NCI-H1105 (cell line): ENCODE measurements around the gene ABCB6.

Experiments used
- DNase-seq: peaks from one replicate; lab custom pipeline; 2025; lab: John Stamatoyannopoulos, UW

Gene ABCB6

GRCh38 chr2:219168932-219169331, 49.8 kb downstream of the ABCB6 start:
- DNase-seq = no peak

- DNase-seq = no peak
Measured at GRCh38 chr2:219168526-219168925, 50.2 kb downstream of the ABCB6 start.

- DNase-seq = no peak
Measured at GRCh38 chr2:219167997-219168396, 50.8 kb downstream of the ABCB6 start.

- DNase-seq = no peak
Measured at GRCh38 chr2:219165058-219165911, 53.5 kb downstream of the ABCB6 start.

- no peak for DNase-seq
Measured at GRCh38 chr2:219163156-219163555, 55.6 kb downstream of the ABCB6 start.

- DNase-seq = no peak
Measured at GRCh38 chr2:219161097-219161496, 57.7 kb downstream of the ABCB6 start.

- DNase-seq = peak; percentile 83
Measured at GRCh38 chr2:219160186-219161017, 58.4 kb downstream of the ABCB6 start, which contains the start of gene NHEJ1. NHEJ1 (minus strand) TSS chr2:219160815; CDS start chr2:219158362, 2,453 bp downstream.
